ENCODE data around the gene FANCE.

Gene FANCE

GRCh38 chr6:35494161-35494563 lies 42.0 kb downstream of the FANCE start:
- peaks cover 71% of the 10 kb centered on the region for H3K4me1 Mint-ChIP-seq
- H3K27me3 Mint-ChIP-seq (ENCODE audit: low read depth, poor library complexity) = no peaks in the 10 kb centered on the region
- no peak for DNase-seq
- no peak overlapping the region for H3K27ac Mint-ChIP-seq
- peak overlapping the region; percentile 44 for H3K4me3 Mint-ChIP-seq
- H3K36me3 Mint-ChIP-seq (ENCODE audit: low read depth) = no peaks in the 10 kb centered on the region
- TF ChIP-seq CTCF (IDR thresholded peaks at IDR 0.05) = no peak
- no peaks in the 10 kb centered on the region for H3K9me3 Mint-ChIP-seq

- H3K4me3 Mint-ChIP-seq = peak overlapping the region; percentile 86
- no peaks in the 10 kb centered on the region for H3K9me3 Mint-ChIP-seq
- DNase-seq = no peak
- no peak for TF ChIP-seq CTCF (IDR thresholded peaks at IDR 0.05)
- H3K27ac Mint-ChIP-seq = peak overlapping the region; percentile 88
- no peaks in the 10 kb centered on the region for H3K36me3 Mint-ChIP-seq (ENCODE audit: low read depth)
- peaks cover 76% of the 10 kb centered on the region for H3K4me1 Mint-ChIP-seq
- no peaks in the 10 kb centered on the region for H3K27me3 Mint-ChIP-seq (ENCODE audit: low read depth, poor library complexity)
These were observed 43.3 kb downstream of the FANCE start for GRCh38 chr6:35495258-35496035.

GRCh38 chr6:35496036-35496840 lies 44.1 kb downstream of the FANCE start:
- Mint-ChIP-seq H3K27me3 (ENCODE audit: low read depth, poor library complexity) (no peaks in the 10 kb centered on the region), H3K27ac (peak overlapping the region; percentile 88), H3K9me3 (no peaks in the 10 kb centered on the region), H3K36me3 (ENCODE audit: low read depth) (no peaks in the 10 kb centered on the region), H3K4me3 (peak overlapping the region; percentile 86), H3K4me1 (peaks cover 76% of the 10 kb centered on the region)
- DNase-seq = peak; percentile 65
- TF ChIP-seq CTCF (IDR thresholded peaks at IDR 0.05) = no peak

- Mint-ChIP-seq H3K9me3 (no peaks in the 10 kb centered on the region), H3K27ac (peak within 1 kb of the TSS; percentile 88), H3K4me3 (peak within 1 kb of the TSS; percentile 86), H3K4me1 (peaks cover 74% of the 10 kb centered on the region), H3K27me3 (ENCODE audit: low read depth, poor library complexity) (no peaks in the 10 kb centered on the region), H3K36me3 (ENCODE audit: low read depth) (no peaks in the 10 kb centered on the region)
- DNase-seq = peak; percentile 88
- no peak for TF ChIP-seq CTCF (IDR thresholded peaks at IDR 0.05)
These were observed 44.9 kb downstream of the FANCE start, which contains the start of gene TEAD3 for GRCh38 chr6:35496841-35497570. TSS of gene TEAD3 (minus strand) at chr6:35497079.

- H3K9me3 Mint-ChIP-seq = no peaks in the 10 kb centered on the region
- DNase-seq = peak; percentile 73
- H3K36me3 Mint-ChIP-seq (ENCODE audit: low read depth) = no peaks in the 10 kb centered on the region
- no peaks in the 10 kb centered on the region for H3K27me3 Mint-ChIP-seq (ENCODE audit: low read depth, poor library complexity)
- H3K27ac Mint-ChIP-seq = peak overlapping the region; percentile 61
- no peak for TF ChIP-seq CTCF (IDR thresholded peaks at IDR 0.05)
- peaks cover 67% of the 10 kb centered on the region for H3K4me1 Mint-ChIP-seq
- peak overlapping the region; percentile 83 for H3K4me3 Mint-ChIP-seq
These were observed 45.7 kb downstream of the FANCE start for GRCh38 chr6:35497571-35498421.
